Activated CD8-positive, alpha-beta memory T cell treated with anti-CD3 and anti-CD28 coated beads for 36 hours (primary cell): ENCODE results near the gene SIRT7. TPM values are rescaled to one million over a fixed set of nuclear protein-coding genes. Genes with fewer than 3 reads are reported as not detected.

ENCODE experiments used
- CTCF ChIA-PET: fragments of 350-600 bp; sonication (Branson Sonifier 250); formaldehyde crosslinking; loops from one replicate; lab custom pipeline; 2021; ENCODE audit warnings: antibody characterized with exemption; lab: Charles Lee
- POLR2A ChIA-PET: fragments of 350-600 bp; sonication (Branson Sonifier 250); formaldehyde crosslinking; loops from one replicate; lab custom pipeline; 2021; ENCODE audit warnings: antibody characterized with exemption; lab: Charles Lee
- total RNA-seq, 2 experiments: library from RNA; stranded (reverse); gene quantifications; one replicate each; pipeline ENCODE4 v1.2.3, GENCODE V29; 2021

The SIRT7 gene
- total RNA-seq, 2 experiments from 2014 or later: 37.1 to 39.7 TPM

DNA sequence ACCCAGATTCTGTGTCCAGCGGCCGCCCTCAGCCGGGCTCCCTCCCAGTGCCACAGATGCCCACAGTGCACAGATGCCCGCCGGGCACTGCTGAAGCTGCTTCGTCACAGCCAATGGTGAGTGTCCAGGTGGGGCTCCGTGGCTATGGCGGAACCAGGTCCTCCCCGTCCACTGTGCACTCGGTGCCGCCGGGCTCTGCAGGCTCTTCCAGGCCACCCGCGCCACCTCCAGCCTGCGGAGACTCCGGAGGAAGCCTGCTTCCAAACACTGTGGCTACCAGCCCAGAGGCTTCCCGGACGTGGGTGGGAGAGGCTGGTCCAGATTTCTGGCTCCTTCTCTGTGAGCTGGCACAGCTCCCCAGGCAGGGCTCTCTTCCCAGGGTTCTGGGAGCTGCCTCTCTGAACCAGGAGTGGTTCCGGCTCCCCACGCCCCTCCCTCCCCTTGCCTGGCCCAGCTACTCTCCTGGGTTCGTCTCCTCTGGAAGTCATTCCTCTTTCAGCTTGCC lies 22.0 kb upstream of the SIRT7 start:
- ChIA-PET POLR2A (no interaction called here), CTCF (interaction anchor here (0.6 to 2.0 kb wide), 2 partner anchors 20 to 25 kb away, joined by 3 to 7 read pairs; no protein-coding TSS in a partner anchor)

DNA sequence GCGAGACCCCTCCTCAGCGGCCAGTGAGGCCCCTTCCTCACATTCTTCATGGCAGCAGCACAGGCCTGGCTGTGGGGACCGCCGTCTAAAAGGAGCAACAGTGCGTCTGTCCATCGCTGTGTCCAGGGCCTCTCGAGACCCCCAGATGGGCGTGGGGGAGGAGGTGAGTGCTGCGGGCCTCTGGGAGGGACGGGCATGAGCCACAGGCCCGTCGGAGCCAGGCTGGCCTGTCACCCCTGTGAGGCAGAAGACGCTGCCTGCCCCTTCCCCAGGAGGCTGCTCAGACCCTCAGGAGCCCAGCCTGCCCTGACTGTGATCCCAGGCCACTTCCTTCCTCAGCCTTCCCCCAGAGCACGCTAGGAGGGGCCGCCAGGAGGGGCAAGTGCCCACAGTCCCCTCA lies 21.2 kb upstream of the SIRT7 start:
- CTCF ChIA-PET: interaction anchor here (1.1 to 2.0 kb wide), 2 partner anchors 15 to 20 kb away, joined by 4 to 7 read pairs; no protein-coding TSS in a partner anchor

DNA sequence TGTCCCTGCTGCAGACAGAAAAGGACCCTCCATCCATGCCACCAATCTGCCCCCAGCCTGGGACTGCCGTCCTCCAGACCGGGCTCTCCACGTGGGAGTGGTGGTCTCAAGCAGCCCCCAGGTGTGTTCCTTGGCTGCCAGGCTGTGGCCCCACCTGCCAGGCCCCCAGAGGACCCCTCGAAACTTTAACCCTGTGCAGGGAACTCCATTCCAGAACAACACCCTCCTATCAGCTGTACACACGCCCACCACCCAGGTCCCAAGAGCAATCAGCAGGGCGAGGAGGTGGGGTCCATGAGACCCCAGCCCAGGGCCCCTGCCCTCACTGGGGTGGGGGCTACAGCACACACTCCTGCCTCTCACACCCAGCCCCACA lies 17.7 kb upstream of the SIRT7 start:
- ChIA-PET CTCF (no interaction called here), POLR2A (no interaction called here)

More for the DNA sequence above, 21.2 kb upstream of the SIRT7 start:
- POLR2A ChIA-PET: interaction anchor here (1.0 kb wide), 1 partner anchor 12 kb away, joined by 3 read pairs; no protein-coding TSS in a partner anchor

DNA sequence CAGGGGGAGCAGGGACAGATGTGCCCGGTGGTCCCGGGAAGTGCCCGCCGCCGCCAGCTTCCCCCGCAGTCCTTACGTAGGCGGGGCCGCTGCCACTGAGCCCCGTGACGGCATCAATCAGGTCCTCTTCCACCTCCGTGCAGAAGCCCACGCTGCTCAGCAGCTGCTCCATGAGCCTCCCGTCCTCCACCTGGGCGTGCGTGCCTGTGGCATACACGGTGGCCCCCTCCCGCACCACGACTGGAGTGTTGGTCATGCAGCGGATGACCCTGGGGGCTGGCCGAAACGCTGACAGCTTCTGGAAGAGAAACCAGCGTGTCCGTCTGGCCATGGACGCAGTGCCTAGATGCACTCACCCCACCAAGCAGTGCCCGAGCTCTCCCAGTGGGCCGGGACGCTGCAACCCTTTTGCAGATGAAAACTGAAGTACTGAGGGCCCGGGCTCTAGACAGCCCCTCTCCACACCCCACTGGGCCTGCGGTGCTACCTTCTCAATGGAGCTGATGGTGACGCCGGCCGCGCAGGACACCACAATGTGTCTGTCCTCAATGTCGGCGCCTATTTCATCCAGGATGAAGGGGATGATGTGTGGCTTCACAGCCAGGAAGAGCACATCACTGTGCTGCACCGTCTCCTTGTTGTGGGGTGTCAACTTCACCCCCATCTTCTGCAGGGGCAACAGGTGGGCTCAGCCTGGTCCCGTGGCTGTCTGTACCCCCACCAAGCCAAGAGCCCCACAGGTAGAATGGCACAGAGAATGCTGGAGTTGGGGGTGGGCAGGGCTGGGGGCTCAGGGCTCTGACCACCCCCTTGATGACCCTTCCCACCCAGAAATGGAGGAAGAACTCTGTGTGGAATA lies 17.1 kb upstream of the SIRT7 start:
- POLR2A ChIA-PET: no interaction called here
- CTCF ChIA-PET: no interaction called here

DNA sequence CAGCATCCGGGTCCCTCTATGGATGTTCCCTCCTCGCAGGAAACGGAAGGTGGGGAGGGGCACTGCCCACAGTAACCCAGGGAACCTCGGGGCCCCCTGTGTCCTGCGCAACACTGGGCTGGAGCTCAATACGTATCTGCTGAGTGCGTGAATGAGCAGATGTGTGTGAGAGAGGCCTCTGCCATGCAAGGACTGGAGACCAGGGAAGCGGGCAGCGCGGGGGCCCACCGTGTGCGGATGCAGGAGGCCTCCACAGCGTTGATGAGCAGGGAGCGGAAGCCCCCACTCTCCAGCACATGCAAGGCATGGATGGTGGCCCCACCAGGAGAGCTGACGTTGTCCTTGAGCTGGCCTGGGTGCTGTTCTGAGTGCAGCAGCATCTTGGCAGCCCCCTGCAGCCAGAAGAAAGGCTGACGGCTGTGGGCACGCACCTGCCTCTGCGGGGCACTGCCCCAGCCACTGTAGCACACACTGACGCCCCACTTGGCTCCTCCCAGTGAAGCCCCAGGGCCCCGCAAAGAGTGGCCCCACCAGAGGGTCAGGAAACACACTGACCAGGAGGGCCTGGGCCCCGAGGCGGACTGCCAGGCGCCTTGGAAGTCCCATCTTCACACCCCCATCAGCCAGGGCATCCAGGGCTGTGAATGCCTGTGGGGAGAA lies 16.3 kb upstream of the SIRT7 start:
- CTCF ChIA-PET: no interaction called here
- POLR2A ChIA-PET: no interaction called here

DNA sequence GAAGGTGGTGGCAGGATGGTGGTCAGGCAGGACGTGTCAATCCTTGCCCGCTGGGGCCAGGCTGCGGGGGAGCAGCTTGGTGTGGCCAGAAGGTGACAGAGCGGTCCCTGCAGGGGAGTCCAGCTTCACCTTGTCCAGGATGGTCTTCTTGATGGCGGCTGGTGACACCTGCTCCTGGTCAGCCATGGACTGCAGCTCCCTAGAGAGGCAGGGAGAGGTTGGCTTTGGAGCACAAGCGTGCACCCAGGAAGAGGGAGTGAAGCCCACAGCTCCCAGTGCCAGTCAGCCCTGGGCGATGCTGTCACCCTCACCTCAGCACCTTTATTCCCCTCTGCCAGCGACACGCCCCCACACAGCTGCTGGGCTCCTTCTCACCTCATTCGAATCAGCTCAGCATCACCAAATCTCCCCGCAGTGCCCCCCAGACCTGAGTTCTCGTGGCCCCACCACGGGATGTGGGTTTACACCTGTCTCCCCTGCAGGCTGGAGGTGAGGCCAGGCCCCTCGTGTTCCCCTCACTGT lies 15.3 kb upstream of the SIRT7 start:
- CTCF ChIA-PET: no interaction called here
- POLR2A ChIA-PET: interaction anchor here (0.5 kb wide), 1 partner anchor 220 kb away, joined by 5 read pairs; no protein-coding TSS in a partner anchor

DNA sequence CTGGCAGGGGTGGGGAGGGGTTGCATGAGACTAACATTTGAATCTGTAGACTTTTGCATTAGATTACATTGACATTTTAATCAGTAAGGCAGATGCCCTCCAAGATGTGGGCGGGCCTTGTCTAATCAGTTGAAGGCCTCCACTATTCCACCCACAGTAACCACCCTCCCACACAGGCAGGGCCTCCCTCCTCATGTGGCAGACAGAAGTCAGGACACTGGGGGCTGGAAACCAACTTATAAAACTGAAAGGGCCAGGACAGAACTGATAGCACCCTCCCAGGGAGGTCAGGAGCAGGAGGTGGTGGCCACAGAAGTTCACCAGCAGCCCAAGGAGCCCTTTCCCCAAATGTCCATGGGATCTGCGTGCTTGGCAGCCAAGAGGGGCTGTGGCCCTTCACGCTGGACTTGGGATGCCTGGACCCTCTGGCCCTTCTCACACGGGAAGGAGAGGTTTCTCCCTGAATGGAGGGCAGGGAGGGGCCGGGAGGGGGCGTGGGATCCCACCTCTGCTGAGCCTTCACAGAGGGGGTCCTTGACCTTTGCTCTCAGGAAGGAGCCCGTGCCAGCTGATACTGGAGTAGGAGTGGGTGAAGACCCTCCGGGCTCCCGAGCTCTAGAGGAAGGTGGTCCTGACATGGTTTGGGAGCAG lies 14.5 kb upstream of the SIRT7 start:
- CTCF ChIA-PET: interaction anchor here (1.0 kb wide), 1 partner anchor 27 kb away, joined by 3 read pairs; no protein-coding TSS in a partner anchor

DNA sequence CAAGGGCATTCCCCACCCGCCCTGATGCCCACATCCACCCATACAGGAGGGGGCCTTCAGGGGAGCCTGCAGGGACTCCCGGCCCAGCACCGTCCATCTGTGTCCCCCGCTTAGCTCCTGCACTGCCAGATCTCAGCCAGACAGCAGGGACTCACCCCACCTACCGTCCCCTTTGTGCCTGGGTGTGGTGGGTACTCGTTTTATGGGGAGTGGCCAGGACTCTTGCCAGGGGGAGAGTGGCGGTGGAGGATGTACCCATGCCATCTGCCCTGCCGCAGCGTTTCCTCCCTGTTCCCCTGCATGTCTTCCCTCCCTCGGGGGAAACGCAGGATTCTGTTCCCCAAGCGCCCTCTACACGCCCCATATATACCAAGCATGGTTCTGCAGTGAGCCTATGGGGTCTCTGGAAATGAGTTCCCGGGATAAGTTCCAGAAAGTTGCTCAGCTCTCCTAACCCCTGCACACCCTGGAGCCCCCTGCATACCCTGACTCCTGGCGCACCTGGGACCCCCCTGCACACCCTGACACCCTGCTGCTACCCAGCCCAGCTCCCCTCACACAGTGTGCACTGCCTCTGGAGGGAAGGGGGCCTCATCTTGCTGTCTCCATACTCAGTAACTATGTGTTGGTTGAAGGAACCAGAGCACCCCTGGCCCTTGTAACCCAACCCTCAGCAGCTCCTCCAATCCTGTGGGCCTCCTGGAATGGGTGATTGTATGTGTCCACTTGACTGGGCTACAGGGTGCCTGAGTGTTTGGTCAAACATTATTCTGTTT lies 13.8 kb upstream of the SIRT7 start:
- CTCF ChIA-PET: interaction anchor here (1.0 kb wide), 1 partner anchor 28 kb away, joined by 3 read pairs; no protein-coding TSS in a partner anchor
- POLR2A ChIA-PET: interaction anchor here (0.6 to 0.9 kb wide), 2 partner anchors 66 to 92 kb away, joined by 3 to 4 read pairs; partner anchors contain the start of genes CENPX and LRRC45

More for the DNA sequence above, 14.5 kb upstream of the SIRT7 start:
- POLR2A ChIA-PET: interaction anchor here (0.5 kb wide), 1 partner anchor 219 kb away, joined by 5 read pairs; no protein-coding TSS in a partner anchor

DNA sequence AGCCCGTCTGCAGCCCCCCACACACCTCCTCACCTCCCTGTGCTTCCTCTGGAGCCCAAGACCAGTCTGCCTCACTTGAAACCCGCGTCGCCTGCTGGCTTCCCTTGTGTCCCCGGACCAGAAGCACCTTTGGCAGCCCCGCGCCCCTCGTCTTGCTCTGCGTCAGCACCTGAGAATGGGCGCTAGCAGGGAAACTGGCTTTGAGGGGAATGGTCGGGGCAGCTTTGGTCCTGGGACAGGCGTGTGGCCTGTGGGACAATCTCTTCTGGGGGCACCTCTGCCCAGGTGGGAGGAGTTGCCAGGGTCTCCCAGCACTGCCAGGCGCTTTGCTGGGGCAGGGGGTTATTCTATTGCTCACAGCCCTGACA lies 13.2 kb upstream of the SIRT7 start:
- ChIA-PET POLR2A (interaction anchor here (0.9 kb wide), 1 partner anchor 92 kb away, joined by 3 read pairs; the partner anchor contains the start of genes CENPX and LRRC45), CTCF (interaction anchor here (1.2 kb wide), 1 partner anchor 14 kb away, joined by 6 read pairs; the partner anchor contains the start of gene SIRT7)

DNA sequence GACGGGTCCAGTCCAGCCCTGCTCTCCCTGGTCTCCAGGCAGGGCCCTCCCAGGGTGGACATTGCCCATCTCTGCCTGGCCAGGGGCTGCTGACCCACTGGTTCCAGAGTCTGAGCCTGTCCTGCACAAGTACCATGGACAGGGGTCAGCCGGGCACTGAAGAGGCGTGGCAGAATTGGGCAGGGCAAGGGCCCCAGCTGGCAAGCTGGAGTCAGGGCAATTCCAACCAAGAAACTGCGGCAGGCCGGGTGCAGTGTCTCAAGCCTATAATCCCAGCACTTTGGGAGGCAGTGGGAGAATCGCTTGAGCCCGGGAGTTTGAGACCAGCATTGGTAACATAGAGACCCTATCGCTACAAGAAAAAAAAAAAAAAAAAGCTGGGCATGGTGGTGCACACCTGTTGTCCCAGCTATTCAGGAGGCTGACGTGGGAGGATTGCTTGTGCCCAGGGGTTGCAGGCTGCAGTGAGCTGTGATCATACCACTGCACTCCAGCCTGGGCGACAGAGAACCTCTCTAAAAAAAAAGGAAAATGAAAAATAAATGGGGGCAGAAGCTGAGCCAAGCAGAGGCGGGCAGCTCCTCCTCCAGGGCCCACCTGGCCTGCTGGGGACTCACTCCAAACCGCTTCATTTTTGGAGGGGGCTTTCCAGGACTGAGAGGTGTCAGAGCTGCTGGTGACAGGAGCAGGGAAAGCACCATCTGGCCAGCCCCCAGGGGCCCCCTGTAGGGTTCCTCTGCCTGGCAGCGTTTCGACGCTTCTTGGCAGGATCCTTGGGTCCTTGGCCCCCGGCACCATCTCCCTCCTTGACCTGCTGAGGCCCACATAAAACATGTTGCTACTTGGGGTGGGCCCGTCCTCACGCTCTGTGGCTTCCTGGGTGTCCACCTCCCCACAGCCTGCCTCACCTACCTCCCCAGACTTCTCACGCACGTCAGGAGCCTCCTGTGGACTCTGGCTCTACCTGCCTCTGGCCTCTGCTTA lies 12.5 kb upstream of the SIRT7 start:
- POLR2A ChIA-PET: interaction anchor here (0.5 kb wide), 1 partner anchor 156 kb away, joined by 3 read pairs; no protein-coding TSS in a partner anchor

DNA sequence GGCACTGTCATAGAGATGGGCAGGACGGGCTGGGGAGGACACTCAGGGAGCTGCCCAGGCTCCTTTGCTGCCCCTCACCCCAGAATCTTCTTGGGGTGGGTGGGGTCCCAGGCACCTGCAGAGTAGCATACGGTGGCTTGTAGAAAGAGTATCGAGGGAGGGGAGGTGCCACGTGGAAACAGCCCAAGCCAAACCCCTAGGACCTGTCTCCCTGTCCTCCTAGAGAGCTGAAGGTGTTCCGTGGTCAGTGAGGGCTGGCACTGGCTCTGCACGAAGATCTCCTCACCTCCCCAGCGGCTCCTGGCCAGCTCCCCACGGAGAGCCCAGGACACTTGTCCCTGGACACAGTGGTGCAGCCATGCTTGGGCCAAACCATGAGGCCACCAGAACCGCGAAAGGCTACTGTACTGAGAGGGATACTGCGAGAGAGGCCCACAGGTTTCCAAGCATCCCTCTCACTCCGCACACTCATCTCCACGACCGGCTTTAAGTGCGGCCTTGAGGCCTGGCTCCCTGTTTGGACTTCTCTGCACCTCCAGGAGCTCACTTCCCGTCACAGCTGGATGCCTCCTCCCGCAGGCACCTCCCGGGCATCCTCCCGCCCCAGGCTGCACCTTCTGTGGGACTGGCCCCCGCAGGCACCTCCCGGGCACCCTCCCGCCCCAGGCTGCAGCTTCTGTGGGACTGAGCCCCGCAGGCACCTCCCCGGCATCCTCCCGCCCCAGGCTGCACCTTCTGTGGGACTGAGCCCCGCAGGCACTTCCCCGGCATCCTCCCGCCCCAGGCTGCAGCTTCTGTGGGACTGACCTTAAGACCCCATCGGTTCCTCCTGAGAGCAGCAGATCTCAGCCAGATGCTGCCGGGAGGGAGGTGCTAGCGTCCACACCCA lies 11.5 kb upstream of the SIRT7 start:
- ChIA-PET CTCF (interaction anchor here (1.2 to 2.2 kb wide), 2 partner anchors 12 to 60 kb away, joined by 6 to 9 read pairs; partner anchors contain the start of gene SIRT7), POLR2A (interaction anchor here (1.3 kb wide), 1 partner anchor 8 kb away, joined by 4 read pairs; the partner anchor contains the start of gene PYCR1)

More for the DNA sequence above, 12.5 kb upstream of the SIRT7 start:
- CTCF ChIA-PET: interaction anchor here (0.8 to 1.2 kb wide), 2 partner anchors 13 to 91 kb away, joined by 4 to 6 read pairs; partner anchors contain the start of gene SIRT7

DNA sequence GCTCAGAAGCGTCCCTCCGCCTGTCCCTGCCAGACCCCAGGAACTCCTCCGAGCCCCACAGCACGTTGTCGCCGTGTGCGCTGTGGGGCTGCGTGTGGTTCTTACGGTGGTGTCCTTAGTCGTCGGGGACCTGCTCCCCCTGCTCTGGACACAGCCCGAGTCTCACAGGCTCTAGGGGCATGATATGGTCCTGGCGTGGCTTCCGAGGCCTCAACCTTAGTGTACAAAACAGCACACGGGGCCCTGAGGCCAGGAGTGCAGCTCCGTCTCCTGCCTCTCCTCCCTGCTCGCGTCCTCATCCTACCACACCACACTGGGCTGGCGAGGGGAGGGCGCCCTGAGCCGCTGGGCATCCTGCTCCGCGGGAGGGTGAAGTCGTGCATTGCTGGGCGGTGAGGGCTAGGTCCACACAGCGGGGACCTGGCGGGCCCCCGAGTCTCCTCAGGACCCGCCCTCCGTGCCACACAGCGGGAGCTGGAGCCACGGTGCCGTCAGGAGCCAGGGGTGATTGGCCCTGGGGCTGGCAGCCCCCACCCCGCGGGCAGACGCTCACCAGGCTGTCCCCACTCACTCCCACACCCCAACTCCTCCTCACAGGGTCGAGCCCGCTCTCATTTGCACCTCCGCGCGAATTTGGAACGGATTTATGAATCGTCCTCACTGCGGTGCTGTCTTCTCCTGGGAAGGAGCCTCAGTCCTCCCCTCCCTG lies 10.7 kb upstream of the SIRT7 start:
- ChIA-PET POLR2A (interaction anchor here (1.3 kb wide), 1 partner anchor 9 kb away, joined by 4 read pairs; the partner anchor contains the start of gene PYCR1), CTCF (interaction anchor here (1.2 to 2.2 kb wide), 3 partner anchors 37 to 109 kb away, joined by 3 to 9 read pairs (median 4); partner anchors contain the start of genes ALYREF, ANAPC11 and DCXR)

DNA sequence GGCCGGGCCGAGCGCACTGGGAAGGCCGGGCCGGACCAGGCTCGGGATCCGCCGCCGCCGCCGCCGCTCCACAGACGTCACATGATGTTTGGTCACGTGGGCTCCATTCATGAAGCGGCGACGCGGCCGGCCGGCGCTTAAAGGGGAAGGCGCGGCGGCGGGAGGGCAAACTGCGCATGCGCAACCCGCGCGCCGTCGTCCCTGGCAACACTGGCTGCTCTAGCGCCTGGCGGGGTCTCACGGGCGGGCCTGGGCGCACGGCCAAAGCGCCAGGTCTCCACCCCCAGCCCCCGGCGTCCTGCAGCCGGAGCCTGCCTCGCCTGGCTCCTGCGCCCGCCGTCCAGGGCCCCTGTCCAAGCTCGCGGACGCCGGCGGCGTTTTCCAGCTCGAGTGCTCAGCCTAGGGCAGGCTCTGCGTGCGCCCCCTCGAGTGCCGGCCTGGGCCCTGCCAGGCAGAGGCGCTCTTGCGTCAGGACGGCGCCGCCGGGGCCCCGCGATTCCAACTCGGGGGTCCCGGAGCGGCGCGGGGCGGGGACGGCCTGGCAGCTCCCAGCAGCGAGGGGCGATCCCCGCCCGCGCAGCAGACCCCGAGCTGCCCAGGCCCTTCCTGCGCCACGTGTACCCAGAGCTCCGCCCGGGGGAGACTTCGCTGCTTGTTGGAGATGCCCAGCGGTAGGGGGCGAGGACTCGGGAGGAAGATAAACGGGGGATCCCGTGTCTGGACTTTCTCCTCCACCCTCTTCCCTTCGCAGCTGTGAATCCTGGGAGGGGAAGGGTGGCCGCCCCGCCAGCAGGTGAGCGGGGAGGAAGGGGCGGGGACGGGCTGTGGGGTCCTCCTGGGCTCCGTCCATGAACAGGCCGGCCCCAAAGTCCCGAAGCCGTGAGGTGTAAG lies 9.9 kb upstream of the SIRT7 start, which contains the start of gene MAFG:
TSS of gene MAFG (minus strand) at position 83 of the 891 bp plus-strand sequence. CDS start 4,550 bp downstream, outside the sequence.
- CTCF ChIA-PET: interaction anchor here (0.6 to 2.2 kb wide), 7 partner anchors 10 to 474 kb away, joined by 3 to 9 read pairs (median 3); partner anchors contain the start of genes ALYREF, ANAPC11 and DCXR
- POLR2A ChIA-PET: interaction anchor here (0.6 to 1.3 kb wide), 3 partner anchors 9 to 44 kb away, joined by 4 to 11 read pairs (median 5); partner anchors contain the start of gene PYCR1
